ENCODE results near the gene TRIM41. TPM values are rescaled to one million over a fixed set of nuclear protein-coding genes. Genes with fewer than 3 reads are reported as not detected.

TRIM41 gene
- total and polyA plus RNA-seq, 9 of the 15 experiments (the other 6 are each of a cell fraction or from before 2014, with no cell fraction given) = 1.8 to 47.6 (median 20.9) TPM

GRCh38 chr5:181191526-181192336 is 31.4 kb upstream of the TRIM41 start:
- no peaks in the 10 kb centered on the region for H3K9me1 ChIP-seq (ENCODE audit: control insufficient read depth, insufficient read depth, low read length)
- peak overlapping the region; percentile 87 for H2AFZ ChIP-seq (ENCODE audit: low read depth, low read length)
- ChIA-PET POLR2A (interaction anchor here (0.5 to 6.7 kb wide), 12 partner anchors 12 to 60 kb away, joined by 3 to 69 read pairs (median 4); partner anchors contain the start of genes RACK1 and TRIM7), CTCF (ENCODE audit: low intra/inter-chr PET ratio) (interaction anchor here (0.6 kb wide), 1 partner anchor 8 kb away, joined by 3 read pairs; no protein-coding TSS in a partner anchor)
- H3K9ac ChIP-seq (ENCODE audit: insufficient read depth in 1 of 2, low read depth in 2 of 2, low read length in 2 of 2) = peak overlapping the region; percentile 95 to 96
- peak overlapping the region; percentile 99 for H3K4me2 ChIP-seq (ENCODE audit: insufficient read depth, low read length)
- peak overlapping the region; percentile 91 for H3K27ac ChIP-seq (ENCODE audit: extremely low read depth, low read depth, low read length)
- DNase-seq (ENCODE audit: extremely low read depth in 1 of 4, low spot score in 3 of 4) (peak; percentile 84 to 96 (median 88)), ATAC-seq (peak; percentile 77), FAIRE-seq (peak; percentile 72)
- under 1% methylated on average over 38 of the region's 64 CpGs for WGBS (ENCODE audit: insufficient coverage, low coverage, missing lambda C conversion rate)
- H3K4me1 ChIP-seq (replicated peaks in 1 of 2; ENCODE audit: control insufficient read depth in 2 of 2, insufficient read depth in 2 of 2, low read length in 2 of 2) = peaks cover 26 to 68% of the 10 kb centered on the region in 2 experiments; a peak in 4 of 5 replicates
- H3K9me3 ChIP-seq (replicated peaks; ENCODE audit: control insufficient read depth, insufficient read depth, low read depth, low read length) = no peaks in the 10 kb centered on the region
- H4K20me1 ChIP-seq (replicated peaks; ENCODE audit: control insufficient read depth, insufficient read depth, low read length) = 0 out of 2 replicates have a peak, but pooled peaks cover 3% of the 10 kb centered on the region
- TSS peak; percentile 61 for BruUV-seq (replicated peaks)
- H3K27me3 ChIP-seq (ENCODE audit: control insufficient read depth in 2 of 2, insufficient read depth in 2 of 2, low read length in 2 of 2) = no peaks in the 10 kb centered on the region
- H3K36me3 ChIP-seq (ENCODE audit: control insufficient read depth, insufficient read depth, low read length) = no peaks in the 10 kb centered on the region; the same call in 2 of the 3 replicates
- intact Hi-C loops (cut with micrococcal nuclease) = loop anchor here (1.0 kb wide), 2 partner anchors 16 to 32 kb away; partner anchors contain the start of gene TRIM41
- in situ Hi-C loops (cut with MboI) = no loop called here
- peak overlapping the region; percentile 67 for H3K4me3 ChIP-seq
- peaks cover 13% of the 10 kb centered on the region for H3K79me2 ChIP-seq (ENCODE audit: control insufficient read depth, insufficient read depth, low read length)
- TF ChIP-seq, protein P1, sequence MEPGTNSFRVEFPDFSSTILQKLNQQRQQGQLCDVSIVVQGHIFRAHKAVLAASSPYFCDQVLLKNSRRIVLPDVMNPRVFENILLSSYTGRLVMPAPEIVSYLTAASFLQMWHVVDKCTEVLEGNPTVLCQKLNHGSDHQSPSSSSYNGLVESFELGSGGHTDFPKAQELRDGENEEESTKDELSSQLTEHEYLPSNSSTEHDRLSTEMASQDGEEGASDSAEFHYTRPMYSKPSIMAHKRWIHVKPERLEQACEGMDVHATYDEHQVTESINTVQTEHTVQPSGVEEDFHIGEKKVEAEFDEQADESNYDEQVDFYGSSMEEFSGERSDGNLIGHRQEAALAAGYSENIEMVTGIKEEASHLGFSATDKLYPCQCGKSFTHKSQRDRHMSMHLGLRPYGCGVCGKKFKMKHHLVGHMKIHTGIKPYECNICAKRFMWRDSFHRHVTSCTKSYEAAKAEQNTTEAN (CRISPR knock-in tag; IDR thresholded peaks at IDR 0.05) = no peak
- TF ChIP-seq ZNF589 (CRISPR knock-in tag; IDR thresholded peaks at IDR 0.05; ENCODE audit: low read depth) (peak; percentile 76), SIX5 (IDR thresholded peaks at IDR 0.05; ENCODE audit: borderline replicate concordance in 1 of 2, insufficient read depth in 1 of 2, low read depth in 1 of 2, low read length in 2 of 2) (no peak), TEAD1 (CRISPR knock-in tag; IDR thresholded peaks at IDR 0.05) (0 out of 4 replicates have a peak, but pooled peaks of 1 of the 2 experiments have one; percentile 5), TAL1 (IDR thresholded peaks at IDR 0.05) (no peak), HCFC1 (IDR thresholded peaks at IDR 0.05; ENCODE audit: low read depth, low read length) (peak; percentile 60), ZNF12 (CRISPR knock-in tag; IDR thresholded peaks at IDR 0.05) (no peak), NBN (IDR thresholded peaks at IDR 0.05; ENCODE audit: low read depth) (peak; percentile 57; the same call in 1 of the 2 replicates), ELK3 (CRISPR knock-in tag; IDR thresholded peaks at IDR 0.05) (no peak), HES1 (IDR thresholded peaks at IDR 0.05; ENCODE audit: low read depth) (0 out of 2 replicates have a peak, but pooled peaks have one; percentile 30), NFRKB (IDR thresholded peaks at IDR 0.05; ENCODE audit: low read depth) (no peak), PHF8 (IDR thresholded peaks at IDR 0.05; ENCODE audit: borderline replicate concordance, low read length) (peak; percentile 65; the same call in 1 of the 2 replicates), CHD4 (IDR thresholded peaks at IDR 0.05; ENCODE audit: insufficient read depth, insufficient replicate concordance, low read depth, low read length, poor library complexity, severe bottlenecking) (no peak)
- TF ChIP-seq, protein P2, sequence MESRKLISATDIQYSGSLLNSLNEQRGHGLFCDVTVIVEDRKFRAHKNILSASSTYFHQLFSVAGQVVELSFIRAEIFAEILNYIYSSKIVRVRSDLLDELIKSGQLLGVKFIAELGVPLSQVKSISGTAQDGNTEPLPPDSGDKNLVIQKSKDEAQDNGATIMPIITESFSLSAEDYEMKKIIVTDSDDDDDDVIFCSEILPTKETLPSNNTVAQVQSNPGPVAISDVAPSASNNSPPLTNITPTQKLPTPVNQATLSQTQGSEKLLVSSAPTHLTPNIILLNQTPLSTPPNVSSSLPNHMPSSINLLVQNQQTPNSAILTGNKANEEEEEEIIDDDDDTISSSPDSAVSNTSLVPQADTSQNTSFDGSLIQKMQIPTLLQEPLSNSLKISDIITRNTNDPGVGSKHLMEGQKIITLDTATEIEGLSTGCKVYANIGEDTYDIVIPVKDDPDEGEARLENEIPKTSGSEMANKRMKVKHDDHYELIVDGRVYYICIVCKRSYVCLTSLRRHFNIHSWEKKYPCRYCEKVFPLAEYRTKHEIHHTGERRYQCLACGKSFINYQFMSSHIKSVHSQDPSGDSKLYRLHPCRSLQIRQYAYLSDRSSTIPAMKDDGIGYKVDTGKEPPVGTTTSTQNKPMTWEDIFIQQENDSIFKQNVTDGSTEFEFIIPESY (CRISPR knock-in tag; IDR thresholded peaks at IDR 0.05) = no peak

Measured in K562 (cell line).